ENCODE results near the gene HBG2. TPM values are rescaled to one million over a fixed set of nuclear protein-coding genes. Genes with fewer than 3 reads are reported as not detected.

Gene HBG2
- total and polyA plus RNA-seq, 9 of the 15 experiments (the other 6 are each of a cell fraction or from before 2014, with no cell fraction given) = 1,626 to 58,619 (median 10,515) TPM

GRCh38 chr11:5235364-5236095 lies 19.1 kb downstream of the HBG2 start (continued):
- TF ChIP-seq ZNF639 (CRISPR knock-in tag; conservative IDR thresholded peaks at IDR 0.05 in 1 of 2, IDR thresholded peaks at IDR 0.05 in 1 of 2) (0 out of 4 replicates have a peak, but pooled peaks of 1 of the 2 experiments have one; percentile 7), BCLAF1 (IDR thresholded peaks at IDR 0.05; ENCODE audit: borderline replicate concordance in 1 of 2, control insufficient read depth in 1 of 2, low read depth in 2 of 2, low read length in 1 of 2) (peak in 1 of 2 experiments; percentile 83; a peak in 2 of 4 replicates), TCF3 (CRISPR knock-in tag; IDR thresholded peaks at IDR 0.05) (no peak), GATAD2A (IDR thresholded peaks at IDR 0.05) (peak; percentile 59; the same call in 1 of the 2 replicates)
- TF ChIP-seq, protein P1, sequence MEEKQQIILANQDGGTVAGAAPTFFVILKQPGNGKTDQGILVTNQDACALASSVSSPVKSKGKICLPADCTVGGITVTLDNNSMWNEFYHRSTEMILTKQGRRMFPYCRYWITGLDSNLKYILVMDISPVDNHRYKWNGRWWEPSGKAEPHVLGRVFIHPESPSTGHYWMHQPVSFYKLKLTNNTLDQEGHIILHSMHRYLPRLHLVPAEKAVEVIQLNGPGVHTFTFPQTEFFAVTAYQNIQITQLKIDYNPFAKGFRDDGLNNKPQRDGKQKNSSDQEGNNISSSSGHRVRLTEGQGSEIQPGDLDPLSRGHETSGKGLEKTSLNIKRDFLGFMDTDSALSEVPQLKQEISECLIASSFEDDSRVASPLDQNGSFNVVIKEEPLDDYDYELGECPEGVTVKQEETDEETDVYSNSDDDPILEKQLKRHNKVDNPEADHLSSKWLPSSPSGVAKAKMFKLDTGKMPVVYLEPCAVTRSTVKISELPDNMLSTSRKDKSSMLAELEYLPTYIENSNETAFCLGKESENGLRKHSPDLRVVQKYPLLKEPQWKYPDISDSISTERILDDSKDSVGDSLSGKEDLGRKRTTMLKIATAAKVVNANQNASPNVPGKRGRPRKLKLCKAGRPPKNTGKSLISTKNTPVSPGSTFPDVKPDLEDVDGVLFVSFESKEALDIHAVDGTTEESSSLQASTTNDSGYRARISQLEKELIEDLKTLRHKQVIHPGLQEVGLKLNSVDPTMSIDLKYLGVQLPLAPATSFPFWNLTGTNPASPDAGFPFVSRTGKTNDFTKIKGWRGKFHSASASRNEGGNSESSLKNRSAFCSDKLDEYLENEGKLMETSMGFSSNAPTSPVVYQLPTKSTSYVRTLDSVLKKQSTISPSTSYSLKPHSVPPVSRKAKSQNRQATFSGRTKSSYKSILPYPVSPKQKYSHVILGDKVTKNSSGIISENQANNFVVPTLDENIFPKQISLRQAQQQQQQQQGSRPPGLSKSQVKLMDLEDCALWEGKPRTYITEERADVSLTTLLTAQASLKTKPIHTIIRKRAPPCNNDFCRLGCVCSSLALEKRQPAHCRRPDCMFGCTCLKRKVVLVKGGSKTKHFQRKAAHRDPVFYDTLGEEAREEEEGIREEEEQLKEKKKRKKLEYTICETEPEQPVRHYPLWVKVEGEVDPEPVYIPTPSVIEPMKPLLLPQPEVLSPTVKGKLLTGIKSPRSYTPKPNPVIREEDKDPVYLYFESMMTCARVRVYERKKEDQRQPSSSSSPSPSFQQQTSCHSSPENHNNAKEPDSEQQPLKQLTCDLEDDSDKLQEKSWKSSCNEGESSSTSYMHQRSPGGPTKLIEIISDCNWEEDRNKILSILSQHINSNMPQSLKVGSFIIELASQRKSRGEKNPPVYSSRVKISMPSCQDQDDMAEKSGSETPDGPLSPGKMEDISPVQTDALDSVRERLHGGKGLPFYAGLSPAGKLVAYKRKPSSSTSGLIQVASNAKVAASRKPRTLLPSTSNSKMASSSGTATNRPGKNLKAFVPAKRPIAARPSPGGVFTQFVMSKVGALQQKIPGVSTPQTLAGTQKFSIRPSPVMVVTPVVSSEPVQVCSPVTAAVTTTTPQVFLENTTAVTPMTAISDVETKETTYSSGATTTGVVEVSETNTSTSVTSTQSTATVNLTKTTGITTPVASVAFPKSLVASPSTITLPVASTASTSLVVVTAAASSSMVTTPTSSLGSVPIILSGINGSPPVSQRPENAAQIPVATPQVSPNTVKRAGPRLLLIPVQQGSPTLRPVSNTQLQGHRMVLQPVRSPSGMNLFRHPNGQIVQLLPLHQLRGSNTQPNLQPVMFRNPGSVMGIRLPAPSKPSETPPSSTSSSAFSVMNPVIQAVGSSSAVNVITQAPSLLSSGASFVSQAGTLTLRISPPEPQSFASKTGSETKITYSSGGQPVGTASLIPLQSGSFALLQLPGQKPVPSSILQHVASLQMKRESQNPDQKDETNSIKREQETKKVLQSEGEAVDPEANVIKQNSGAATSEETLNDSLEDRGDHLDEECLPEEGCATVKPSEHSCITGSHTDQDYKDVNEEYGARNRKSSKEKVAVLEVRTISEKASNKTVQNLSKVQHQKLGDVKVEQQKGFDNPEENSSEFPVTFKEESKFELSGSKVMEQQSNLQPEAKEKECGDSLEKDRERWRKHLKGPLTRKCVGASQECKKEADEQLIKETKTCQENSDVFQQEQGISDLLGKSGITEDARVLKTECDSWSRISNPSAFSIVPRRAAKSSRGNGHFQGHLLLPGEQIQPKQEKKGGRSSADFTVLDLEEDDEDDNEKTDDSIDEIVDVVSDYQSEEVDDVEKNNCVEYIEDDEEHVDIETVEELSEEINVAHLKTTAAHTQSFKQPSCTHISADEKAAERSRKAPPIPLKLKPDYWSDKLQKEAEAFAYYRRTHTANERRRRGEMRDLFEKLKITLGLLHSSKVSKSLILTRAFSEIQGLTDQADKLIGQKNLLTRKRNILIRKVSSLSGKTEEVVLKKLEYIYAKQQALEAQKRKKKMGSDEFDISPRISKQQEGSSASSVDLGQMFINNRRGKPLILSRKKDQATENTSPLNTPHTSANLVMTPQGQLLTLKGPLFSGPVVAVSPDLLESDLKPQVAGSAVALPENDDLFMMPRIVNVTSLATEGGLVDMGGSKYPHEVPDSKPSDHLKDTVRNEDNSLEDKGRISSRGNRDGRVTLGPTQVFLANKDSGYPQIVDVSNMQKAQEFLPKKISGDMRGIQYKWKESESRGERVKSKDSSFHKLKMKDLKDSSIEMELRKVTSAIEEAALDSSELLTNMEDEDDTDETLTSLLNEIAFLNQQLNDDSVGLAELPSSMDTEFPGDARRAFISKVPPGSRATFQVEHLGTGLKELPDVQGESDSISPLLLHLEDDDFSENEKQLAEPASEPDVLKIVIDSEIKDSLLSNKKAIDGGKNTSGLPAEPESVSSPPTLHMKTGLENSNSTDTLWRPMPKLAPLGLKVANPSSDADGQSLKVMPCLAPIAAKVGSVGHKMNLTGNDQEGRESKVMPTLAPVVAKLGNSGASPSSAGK (IDR thresholded peaks at IDR 0.05) = no peak
